ENCODE results near the gene HPCAL1.
"Not testable (repeated sequence)": the region's sequence is repeated elsewhere in the genome, so short reads cannot be mapped to it uniquely, and the experiment has no call there.

HPCAL1 gene

GRCh38 chr2:10302479-10303180, at the start of gene HPCAL1:
Gene HPCAL1, plus strand, starts transcription at chr2:10302904. Its CDS starts 116,854 bp downstream, at chr2:10419758.
- peaks cover 5 to 7% of the 10 kb centered on the region in 2 donors for H3K9me3 Mint-ChIP-seq
- H3K27me3 Mint-ChIP-seq: no peaks in the 10 kb centered on the region
- peak within 1 kb of the TSS; percentile 91 to 99 for H3K4me3 Mint-ChIP-seq
- H3K4me1 Mint-ChIP-seq: peaks cover 90% of the 10 kb centered on the region
- peak; percentile 90 to 93 for DNase-seq
- ATAC-seq: peak; percentile 89
- H3K27ac Mint-ChIP-seq: peak within 1 kb of the TSS; percentile 78 to 94

GRCh38 chr2:10253596-10254372, 48.9 kb upstream of the HPCAL1 start:
- Mint-ChIP-seq H3K27ac (peak overlapping the region in 1 of 2 donors; percentile 64), H3K4me1 (no peaks in the 10 kb centered on the region), H3K27me3 (no peaks in the 10 kb centered on the region), H3K4me3 (no peak overlapping the region), H3K9me3 (peaks cover 21 to 23% of the 10 kb centered on the region in 2 donors)
- no peak for DNase-seq
- no peak for ATAC-seq

- Mint-ChIP-seq H3K4me3 (no peak overlapping the region), H3K27ac (no peak overlapping the region), H3K27me3 (no peaks in the 10 kb centered on the region), H3K4me1 (no peaks in the 10 kb centered on the region), H3K9me3 (peaks cover 21 to 23% of the 10 kb centered on the region in 2 donors)
- no peak for ATAC-seq
- DNase-seq: no peak
Observed at GRCh38 chr2:10254373-10255188, 48.1 kb upstream of the HPCAL1 start.

GRCh38 chr2:10255189-10256030, 47.3 kb upstream of the HPCAL1 start:
- Mint-ChIP-seq H3K9me3 (peaks cover 14 to 18% of the 10 kb centered on the region in 2 donors), H3K4me1 (no peaks in the 10 kb centered on the region), H3K27ac (no peak overlapping the region), H3K4me3 (no peak overlapping the region), H3K27me3 (no peaks in the 10 kb centered on the region)
- DNase-seq: no peak
- ATAC-seq: no peak

- peak; percentile 23 for ATAC-seq
- H3K4me1 Mint-ChIP-seq: no peaks in the 10 kb centered on the region
Observed at GRCh38 chr2:10256031-10256514, 46.6 kb upstream of the HPCAL1 start.

GRCh38 chr2:10256515-10257031, 46.1 kb upstream of the HPCAL1 start:
- no peak for DNase-seq
- Mint-ChIP-seq H3K27me3 (no peaks in the 10 kb centered on the region), H3K4me1 (no peaks in the 10 kb centered on the region), H3K4me3 (no peak overlapping the region), H3K27ac (no peak overlapping the region), H3K9me3 (peaks cover 6 to 10% of the 10 kb centered on the region in 2 donors)
- ATAC-seq: no peak

More at GRCh38 chr2:10256031-10256514, 46.6 kb upstream of the HPCAL1 start:
- no peak overlapping the region for H3K27ac Mint-ChIP-seq
- H3K9me3 Mint-ChIP-seq: peaks cover 9 to 12% of the 10 kb centered on the region in 2 donors
- H3K4me3 Mint-ChIP-seq: no peak overlapping the region
- DNase-seq: no peak
- no peaks in the 10 kb centered on the region for H3K27me3 Mint-ChIP-seq

GRCh38 chr2:10257036-10257435, 45.7 kb upstream of the HPCAL1 start:
- ATAC-seq (no peak), DNase-seq (no peak)
- peaks cover 4% of the 10 kb centered on the region for H3K27me3 Mint-ChIP-seq
- peaks cover 1 to 6% of the 10 kb centered on the region in 2 donors for H3K9me3 Mint-ChIP-seq
- H3K27ac Mint-ChIP-seq: no peak overlapping the region
- no peaks in the 10 kb centered on the region for H3K4me1 Mint-ChIP-seq
- no peak overlapping the region for H3K4me3 Mint-ChIP-seq

- no peak for DNase-seq
- no peak for ATAC-seq
- H3K4me3 Mint-ChIP-seq: no peak overlapping the region
Observed at GRCh38 chr2:10257500-10258147, 45.1 kb upstream of the HPCAL1 start.

GRCh38 chr2:10258326-10258725, 44.4 kb upstream of the HPCAL1 start:
- Mint-ChIP-seq H3K9me3 (no peaks in the 10 kb centered on the region), H3K4me3 (no peak overlapping the region), H3K27me3 (peaks cover 10% of the 10 kb centered on the region), H3K4me1 (no peaks in the 10 kb centered on the region), H3K27ac (no peak overlapping the region)
- ATAC-seq: no peak
- no peak for DNase-seq

More at GRCh38 chr2:10257500-10258147, 45.1 kb upstream of the HPCAL1 start:
- H3K4me1 Mint-ChIP-seq: no peaks in the 10 kb centered on the region
- peaks cover 10% of the 10 kb centered on the region for H3K27me3 Mint-ChIP-seq
- H3K27ac Mint-ChIP-seq: no peak overlapping the region
- H3K9me3 Mint-ChIP-seq: no peaks in the 10 kb centered on the region

GRCh38 chr2:10258726-10259125, 44.0 kb upstream of the HPCAL1 start:
- Mint-ChIP-seq H3K27ac (no peak overlapping the region), H3K4me3 (no peak overlapping the region), H3K9me3 (no peaks in the 10 kb centered on the region), H3K27me3 (peaks cover 10% of the 10 kb centered on the region), H3K4me1 (no peaks in the 10 kb centered on the region)
- ATAC-seq: no peak
- no peak for DNase-seq

- Mint-ChIP-seq H3K4me3 (no peak overlapping the region), H3K4me1 (no peaks in the 10 kb centered on the region)
Observed at GRCh38 chr2:10260130-10260529, 42.6 kb upstream of the HPCAL1 start.

GRCh38 chr2:10263526-10263925, 39.2 kb upstream of the HPCAL1 start:
- not testable (repeated sequence) for H3K9me3 Mint-ChIP-seq, ATAC-seq, H3K4me1 Mint-ChIP-seq, H3K4me3 Mint-ChIP-seq, H3K27ac Mint-ChIP-seq, DNase-seq
- peaks cover 10% of the 10 kb centered on the region for H3K27me3 Mint-ChIP-seq

More at GRCh38 chr2:10260130-10260529, 42.6 kb upstream of the HPCAL1 start:
- Mint-ChIP-seq H3K9me3 (no peaks in the 10 kb centered on the region), H3K27ac (no peak overlapping the region), H3K27me3 (peaks cover 10% of the 10 kb centered on the region)
- DNase-seq: no peak
- no peak for ATAC-seq

GRCh38 chr2:10264506-10265328, 38.0 kb upstream of the HPCAL1 start:
- ATAC-seq (no peak), DNase-seq (no peak)
- no peaks in the 10 kb centered on the region for H3K9me3 Mint-ChIP-seq
- peaks cover 6% of the 10 kb centered on the region for H3K4me1 Mint-ChIP-seq
- H3K4me3 Mint-ChIP-seq: no peak overlapping the region
- H3K27me3 Mint-ChIP-seq: peaks cover 10% of the 10 kb centered on the region
- H3K27ac Mint-ChIP-seq: peak overlapping the region in 1 of 2 donors; percentile 3
